GM18507 (cell line): ENCODE results near the gene MRRF.

Experiments used
- DNase-seq: peaks from one replicate; pipeline ENCODE4 v3.0.0; 2011; ENCODE audit warnings: low read depth; ENCODE audit not compliant: insufficient read length; ENCODE audit errors: extremely low spot score
- FAIRE-seq: peaks from 2 replicates; lab custom pipeline; 2011; peaks lifted over from hg19 to GRCh38; lab: Jason Lieb, UNC

The MRRF gene

DNA sequence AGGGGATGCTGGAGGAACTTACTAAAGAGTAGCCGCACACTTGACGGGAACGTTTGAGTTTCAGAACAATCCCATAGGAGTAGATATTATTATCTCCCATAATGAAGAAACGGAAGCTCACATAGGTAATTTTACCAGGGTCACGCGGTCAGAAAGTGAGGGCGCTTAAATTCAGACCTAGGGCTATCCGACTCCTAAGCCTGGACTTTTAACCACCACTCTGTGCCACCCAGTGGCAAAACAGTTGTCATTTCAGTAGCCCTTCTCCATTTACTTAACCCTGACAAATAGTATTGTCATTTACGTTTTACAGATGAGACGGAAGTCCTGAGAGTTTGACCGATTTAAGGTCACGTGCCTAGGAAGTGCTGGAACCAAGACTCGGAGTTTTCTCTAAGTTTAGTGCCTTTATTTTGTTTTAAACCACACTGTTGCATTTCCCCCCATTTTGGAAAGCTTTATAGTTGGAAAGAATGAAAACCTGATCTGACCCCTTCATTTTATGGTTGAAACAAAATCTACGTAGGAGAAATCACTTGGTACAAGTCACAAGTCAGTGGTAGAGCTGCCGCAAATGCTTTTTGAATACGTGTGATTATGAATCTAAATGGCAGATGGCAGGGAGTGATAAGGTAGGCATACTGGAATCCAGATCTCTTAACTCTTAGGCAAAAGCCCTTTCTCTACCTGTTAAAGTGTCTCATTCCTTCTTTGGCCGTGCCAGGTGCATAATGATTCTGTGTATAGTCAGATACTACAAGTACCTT lies 650 bp downstream of the MRRF start:
- no peak for DNase-seq

DNA sequence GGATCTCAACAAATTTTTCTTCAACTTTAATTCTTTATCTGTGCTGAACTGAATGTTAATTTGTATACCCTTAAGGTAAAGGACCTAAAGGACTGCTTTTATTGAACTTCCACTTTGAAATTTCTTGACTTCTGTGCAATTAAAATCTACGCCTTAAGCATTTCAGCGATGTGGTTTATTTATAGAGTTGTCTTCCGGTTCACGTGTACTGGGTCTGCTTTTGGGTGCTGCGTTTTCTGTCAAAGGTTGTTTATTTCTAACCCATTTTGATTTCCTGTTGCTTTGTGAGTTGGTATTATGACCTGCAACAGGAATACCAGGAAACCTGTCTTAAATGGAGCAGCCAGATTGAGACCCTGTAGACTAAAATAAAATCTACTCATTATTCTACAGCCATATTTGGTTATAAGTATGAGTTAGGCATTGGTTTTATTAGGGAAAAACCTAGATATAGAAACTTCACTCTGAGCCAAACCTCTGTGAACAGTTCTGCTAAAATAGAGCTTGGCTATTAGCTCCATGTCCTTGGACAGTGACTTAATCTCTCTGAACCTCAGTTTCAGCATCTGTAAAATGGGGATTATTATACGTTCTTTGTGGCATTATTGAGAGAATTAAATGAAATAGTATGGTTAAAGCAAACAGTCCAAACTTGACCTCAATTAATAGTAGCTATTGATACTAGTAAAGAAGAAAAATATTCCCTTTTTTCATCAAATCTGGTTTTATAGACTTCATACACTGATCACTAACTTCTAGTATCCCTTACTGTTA lies 3.5 kb downstream of the MRRF start:
- FAIRE-seq (no peak), DNase-seq (no peak)

More for the DNA sequence above, 650 bp downstream of the MRRF start:
- FAIRE-seq, result peak; percentile 61

DNA sequence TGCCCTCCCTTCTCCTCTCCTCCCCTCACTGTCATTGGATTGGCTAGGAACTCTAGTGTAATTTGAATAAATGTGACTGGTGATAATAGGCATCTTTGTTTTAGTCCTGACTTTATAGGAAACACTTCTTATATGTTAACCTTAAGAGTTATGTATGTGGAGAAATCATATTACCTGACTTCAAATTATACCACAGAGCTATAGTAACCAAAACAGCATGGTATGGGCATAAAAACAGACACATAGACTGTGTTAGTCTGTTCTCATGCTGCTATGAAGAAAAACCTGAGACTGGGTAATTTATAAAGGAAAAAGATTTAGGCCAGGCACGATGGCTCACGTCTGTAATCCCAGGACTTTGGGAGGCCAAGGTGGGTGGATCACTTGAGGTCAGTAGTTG lies 9.4 kb downstream of the MRRF start:
- DNase-seq (no peak), FAIRE-seq (no peak)

DNA sequence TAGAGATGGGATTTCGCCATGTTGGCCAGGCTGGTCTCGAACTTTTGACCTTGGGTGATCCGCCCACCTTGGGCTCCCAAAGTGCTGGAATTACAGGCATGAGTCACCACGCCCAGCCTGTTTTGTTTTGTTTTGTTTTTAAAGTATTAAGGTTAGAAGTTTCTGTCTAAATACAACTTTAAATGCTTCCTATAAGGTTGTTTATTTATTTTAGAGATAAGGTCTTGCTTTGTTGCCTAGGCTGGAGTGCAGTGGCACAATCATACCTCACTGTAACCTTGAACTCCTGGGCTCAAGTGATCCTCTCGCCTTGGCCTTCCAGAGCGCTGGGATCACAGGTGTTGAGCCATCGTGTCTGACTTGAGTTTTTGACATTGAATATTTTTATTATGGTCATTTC lies 11.4 kb downstream of the MRRF start:
- no peak for FAIRE-seq
- DNase-seq, result no peak

DNA sequence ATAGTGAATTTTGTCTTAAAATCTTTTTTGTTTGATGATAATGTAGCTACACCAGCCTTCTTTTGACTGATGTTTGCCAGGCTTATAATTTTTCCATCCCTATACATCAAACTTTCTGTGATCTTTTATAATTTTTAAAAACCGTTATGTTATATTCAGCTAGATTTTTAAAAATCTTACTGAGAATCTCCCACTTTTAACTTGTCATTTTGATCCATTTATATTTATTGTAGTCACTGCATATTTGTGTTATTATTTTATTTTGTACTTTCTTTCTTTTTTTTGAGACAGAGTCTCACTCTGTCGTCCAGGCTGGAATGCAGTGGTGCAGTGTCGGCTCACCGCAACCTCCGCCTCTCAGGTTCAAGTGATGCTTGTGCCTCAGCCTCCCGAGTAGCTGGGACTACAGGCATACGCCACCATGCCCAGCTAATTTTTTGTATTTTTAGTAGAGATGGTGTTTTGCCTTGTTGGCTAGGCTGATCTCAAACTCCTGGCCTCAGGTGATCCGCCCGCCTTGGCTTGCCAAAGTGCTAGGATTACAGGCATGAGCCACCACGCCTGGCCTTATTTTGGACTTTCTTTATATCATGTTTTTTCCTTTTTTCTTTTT lies 12.7 kb downstream of the MRRF start:
- FAIRE-seq (no peak), DNase-seq (no peak)

DNA sequence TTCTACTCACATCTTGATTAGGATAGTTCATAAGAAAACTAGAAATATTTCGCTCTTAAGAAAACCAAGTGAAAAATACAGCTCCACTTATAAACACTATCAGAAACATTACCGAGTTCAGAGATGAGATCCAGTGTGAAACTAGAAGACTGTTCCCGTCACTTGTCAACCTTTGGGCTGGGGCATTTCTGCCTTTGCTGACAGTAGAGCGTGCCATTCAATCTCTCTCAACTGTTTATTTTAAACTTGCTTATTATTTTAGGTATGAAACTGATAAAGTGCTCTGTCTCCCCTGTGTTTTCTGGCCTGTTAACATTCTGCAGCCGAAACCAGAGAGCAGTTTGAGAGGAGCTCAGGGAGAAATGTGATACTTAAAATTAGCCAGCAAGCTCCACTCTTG lies 16.7 kb downstream of the MRRF start:
- no peak for FAIRE-seq
- no peak for DNase-seq

DNA sequence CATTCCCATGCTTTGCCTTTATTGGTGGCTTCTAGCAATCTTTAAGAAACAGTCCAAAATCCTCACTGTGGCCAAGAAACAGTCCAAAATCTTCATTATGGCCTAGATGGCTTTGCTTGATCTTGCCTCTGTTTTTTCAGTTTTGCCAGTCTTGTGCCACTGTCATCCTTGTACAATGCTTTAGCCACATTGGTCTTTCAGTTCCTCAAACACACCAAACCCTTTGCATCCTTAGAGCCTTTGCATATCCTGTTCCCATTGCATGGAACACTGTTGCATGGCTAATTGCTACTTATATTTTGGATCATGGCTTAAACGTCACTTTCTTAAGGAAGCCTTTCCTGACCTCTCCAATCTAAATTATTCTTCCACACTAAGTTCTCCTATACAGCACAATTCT lies 22.1 kb downstream of the MRRF start:
- FAIRE-seq, result peak; percentile 55
- peak; percentile 1 for DNase-seq

DNA sequence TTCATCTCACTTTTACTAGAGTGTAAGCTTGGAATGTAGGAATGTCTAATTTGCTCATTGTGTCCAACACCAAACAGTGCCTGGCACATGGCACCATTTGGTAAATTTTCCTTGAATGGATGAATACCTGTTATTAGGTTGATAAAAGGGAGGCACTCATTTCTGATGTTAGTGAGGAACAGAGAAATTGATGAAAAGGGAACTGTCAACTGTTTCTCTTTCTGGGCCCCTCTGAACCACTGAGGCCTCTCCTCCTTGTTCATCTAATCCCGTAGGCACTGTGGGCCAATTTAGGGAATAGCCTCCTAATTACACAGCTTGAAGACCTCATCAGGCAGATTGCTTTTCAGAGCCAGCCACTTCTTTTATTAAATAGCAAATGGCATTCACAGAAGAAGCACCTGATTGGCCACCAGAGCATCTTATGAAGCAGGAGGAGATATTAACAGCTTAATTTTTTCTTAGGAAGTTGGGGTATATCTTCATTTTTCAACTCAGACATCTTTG lies 22.6 kb downstream of the MRRF start:
- DNase-seq (no peak), FAIRE-seq (no peak)

DNA sequence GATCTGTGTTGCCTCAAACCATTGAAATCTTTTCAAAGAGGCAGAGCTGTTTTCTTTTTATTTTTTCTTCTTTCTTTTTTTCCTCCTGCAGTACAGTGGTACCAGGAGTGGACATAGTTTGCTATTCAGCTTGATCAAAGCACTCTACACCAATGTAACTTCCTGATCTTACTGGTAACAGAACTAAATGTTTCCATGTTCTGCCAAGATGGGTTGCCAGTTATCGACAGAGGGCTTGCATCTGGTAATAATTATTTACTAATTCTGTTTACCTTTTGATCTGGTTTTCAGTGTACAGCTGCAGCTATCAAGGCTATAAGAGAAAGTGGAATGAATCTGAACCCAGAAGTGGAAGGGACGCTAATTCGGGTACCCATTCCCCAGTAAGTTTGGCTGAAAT lies 26.8 kb downstream of the MRRF start:
- DNase-seq, result no peak
- no peak for FAIRE-seq

DNA sequence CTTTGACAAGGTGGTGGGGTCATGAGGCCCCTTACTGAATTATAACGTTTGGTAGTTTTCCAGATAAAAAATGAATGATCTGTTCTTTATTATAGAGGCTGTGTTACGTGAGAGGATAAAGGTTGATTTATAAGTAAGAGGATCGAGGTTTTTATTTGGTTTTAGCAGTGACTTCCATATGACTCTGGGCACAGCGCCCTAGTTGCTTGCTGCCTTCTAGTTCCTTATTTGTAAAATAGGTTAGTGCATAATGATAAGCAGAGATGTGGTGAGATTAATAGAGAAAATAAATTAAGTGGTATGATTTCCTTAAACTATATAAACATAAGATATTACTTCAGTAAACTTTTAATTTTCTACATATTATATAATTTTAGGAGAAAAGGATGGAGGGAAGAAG lies 29.8 kb downstream of the MRRF start:
- no peak for FAIRE-seq
- DNase-seq, result no peak

DNA sequence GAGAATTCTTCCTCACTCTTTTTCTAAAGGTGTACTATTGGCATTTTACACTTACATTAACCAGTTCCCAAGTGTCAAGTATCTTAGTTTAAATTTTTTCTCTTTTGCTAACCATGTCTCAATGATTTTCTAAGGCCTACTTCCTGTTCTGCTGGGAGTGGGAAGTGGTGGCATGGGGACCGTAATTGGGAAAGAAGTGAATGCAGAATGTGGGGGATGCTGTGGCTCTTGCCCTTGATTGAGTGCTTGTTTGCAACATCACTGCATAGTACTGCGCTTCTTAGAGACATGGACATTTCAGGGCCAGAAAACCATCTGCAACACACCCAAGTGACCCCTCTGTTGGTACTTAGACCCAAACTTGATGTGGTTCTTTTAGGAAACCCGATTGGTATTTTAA lies 32.8 kb downstream of the MRRF start:
- DNase-seq, result no peak
- FAIRE-seq, result no peak

DNA sequence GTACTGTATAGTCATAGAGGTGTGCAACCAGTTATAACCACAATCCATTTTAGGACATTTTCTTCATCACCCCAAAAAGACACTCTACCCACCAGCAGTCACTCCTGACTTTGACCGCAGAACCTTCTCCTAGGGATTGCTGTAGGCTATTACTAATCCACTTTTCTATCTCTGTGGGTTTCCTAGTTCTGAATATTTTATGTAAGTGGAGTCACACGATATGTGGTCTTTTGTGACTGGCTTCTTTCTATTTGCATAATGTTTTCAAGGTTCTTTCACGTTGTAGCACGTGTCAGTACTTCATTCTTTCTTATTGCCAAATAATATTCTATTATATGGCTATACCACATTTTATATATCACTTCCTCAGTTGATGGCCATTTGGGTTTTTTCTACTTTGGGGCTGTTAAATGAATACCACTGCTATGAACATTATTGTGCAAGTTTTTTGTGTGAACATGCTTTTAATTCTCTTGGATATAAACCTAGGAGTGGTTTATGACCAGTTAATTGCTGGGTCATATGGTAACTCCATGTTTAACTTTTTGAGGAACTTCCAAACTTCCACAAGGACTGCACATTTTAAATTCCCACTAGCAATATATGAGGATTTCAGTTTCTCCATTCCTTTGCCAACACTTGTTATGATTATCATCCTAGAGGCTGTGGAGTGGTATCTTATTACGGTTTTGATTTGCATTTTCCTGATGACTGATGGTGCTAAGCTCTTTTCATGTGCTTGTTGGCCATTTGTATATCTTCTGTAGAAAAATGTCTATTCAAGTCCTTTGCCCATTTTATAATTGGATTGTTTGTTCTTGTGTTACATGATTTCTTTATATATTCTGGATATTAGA lies 37.8 kb downstream of the MRRF start:
- FAIRE-seq (no peak), DNase-seq (no peak)

DNA sequence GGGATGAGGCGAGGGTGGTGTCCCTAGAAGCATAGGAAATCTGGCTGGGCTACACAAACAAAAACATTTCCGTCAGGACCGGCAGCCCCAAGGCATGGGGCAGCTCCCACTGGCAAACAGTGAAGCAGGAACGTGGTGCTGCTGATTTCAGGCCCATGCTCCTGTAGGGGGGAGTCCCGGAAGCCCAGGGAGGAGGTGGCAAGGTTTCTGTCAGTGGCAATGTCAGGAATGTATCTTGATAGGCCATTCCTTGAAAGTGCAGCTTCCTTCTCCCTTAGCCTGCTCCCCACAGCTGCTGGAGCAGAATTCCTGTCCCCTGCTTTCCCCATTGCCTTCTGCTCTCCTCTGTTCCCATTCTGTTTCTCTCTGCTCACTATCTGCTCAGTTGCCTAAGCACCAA lies 42.4 kb downstream of the MRRF start:
- FAIRE-seq, result no peak
- DNase-seq, result no peak

DNA sequence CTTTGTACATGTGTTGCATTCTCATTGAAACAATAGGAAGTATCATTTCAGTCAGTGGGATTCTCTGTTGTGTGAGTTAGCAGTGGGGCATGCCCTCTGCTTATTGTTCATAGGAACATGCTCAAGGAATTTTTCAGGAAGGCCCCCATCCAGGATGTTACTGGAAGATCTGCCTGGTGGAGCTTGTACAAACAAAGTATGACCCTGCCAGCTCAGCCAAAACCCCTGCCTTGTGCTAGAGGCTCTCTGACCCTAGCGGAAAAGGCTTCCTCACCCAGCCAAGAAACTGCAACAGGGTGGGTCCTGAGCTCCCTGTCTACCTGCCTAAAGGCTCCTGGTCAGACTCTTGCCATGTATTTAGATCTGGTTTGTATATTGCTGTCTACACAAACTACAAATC lies 43.2 kb downstream of the MRRF start:
- DNase-seq (no peak), FAIRE-seq (no peak)

DNA sequence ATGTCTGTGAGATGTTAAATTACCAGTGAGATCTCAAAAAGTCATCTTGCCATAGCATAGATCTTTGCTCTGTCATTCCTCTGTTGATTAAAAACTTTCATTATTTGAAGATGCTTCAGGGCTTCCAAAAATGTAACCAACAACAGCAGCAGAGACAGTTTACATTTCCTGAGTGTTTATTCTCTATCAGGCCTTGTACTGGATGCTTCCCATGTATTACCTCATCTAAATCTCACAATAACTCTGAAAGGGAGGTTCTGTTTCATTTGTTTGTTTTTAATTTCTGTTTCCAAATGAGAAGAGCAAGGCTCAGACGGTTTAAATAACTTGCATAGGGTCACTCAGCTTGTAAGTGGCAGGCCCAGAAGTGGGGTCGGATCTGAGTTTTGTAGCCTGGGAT lies 45.2 kb downstream of the MRRF start:
- FAIRE-seq, result no peak

DNA sequence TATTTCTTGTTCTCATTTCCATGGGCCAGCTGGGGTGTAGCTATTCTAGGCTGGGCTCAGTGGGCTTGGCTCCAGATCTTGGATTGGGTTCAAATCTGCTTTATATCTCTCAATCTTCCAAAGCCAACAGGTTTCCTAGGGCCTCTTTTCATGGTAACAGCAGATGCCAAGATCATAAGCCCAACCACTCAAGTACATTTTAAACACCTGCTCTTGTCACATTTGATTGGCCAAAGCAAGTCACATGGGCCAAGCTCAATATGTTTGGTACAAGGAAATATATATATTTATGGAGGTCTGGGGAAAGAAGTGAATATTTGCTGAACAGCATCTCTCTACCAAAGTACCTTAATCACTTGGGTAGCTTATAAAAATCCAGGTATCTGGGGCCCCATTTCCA lies 49.5 kb downstream of the MRRF start:
- DNase-seq, result no peak
- no peak for FAIRE-seq

More for the DNA sequence above, 45.2 kb downstream of the MRRF start:
- DNase-seq, result no peak

DNA sequence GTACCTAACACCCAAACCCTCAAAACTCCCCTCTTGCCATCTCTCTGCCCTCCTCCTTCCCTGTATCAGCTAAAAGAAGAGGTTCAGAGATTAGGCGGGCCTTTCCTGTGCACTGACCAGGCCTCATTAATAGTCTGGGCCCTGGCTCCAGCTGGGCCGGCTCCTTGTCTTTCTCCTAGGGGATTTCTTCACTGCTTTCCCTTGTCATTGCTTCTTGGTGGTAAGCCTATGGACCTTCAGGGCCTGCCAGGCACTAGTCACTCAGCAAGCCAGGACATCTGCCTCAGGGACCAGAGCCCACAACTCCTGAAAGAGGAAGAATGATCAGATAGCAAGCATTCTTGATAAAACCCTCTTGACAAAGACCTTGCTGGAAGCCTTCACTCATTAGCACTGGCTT lies 50.9 kb downstream of the MRRF start:
- FAIRE-seq (no peak), DNase-seq (no peak)

DNA sequence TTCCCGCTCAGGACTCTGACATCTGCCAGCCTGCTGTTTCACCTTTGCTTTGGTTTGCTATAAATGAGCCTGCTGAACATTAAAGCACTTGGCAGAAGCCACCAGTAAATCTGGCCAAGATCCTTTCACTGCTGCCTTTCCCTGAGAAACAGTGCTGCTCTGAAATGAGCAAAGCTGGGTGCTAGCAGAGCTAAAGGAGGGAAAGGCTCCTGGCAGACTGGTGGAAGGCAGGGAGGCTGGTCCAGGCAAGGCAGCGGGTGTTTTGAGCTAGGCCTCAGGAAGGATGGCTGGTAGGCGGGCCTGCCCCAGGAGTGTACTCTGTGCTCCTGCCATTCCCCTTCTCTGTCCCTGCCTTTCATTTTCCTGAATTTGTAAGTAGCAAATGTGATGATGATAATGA lies 53.6 kb downstream of the MRRF start:
- FAIRE-seq (no peak), DNase-seq (no peak)

DNA sequence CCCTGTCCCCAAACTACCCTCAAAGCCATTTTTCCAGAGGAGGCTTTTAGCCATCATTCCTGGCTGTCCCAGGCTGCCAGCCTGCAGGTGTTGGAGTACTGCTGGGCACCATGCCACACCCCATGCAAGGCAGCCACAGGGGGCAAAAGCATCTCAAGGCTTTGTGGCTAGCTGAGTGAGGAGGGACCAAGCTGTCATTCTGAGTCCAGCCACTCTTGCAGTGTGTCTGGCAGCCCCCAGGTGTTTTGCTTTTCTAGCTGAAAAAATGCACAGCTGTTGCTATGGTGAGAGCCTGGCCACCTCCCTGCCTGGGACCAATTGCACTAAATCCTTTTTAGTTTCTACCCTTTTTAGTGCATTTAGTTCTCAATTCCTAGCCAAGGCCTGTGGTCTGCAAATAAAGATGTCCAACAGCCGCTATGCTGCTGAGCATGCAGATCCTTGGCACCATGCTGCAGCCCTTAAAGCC lies 55.8 kb downstream of the MRRF start:
- DNase-seq (no peak), FAIRE-seq (no peak)

DNA sequence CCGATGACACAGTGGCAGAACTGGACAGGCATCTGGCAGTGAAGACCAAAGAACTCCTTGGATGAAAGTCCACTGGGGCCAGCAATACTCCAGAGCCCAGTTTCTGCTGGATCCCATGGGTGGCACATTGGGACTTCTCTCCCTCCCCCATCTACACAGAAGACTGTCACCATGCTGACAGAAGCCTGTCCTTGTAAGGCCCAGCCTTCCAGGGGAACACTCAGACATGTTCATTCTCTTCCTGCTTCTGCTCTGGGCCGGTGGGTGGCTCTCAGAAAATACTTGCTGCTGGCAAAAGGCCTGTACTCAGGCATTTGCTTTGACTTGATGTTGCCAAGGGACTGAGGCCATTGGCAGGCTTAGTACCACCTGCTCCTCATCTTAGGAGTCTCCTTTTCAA lies 57.9 kb downstream of the MRRF start:
- FAIRE-seq (no peak), DNase-seq (no peak)
